ENCODE data around the gene ATL3. TPM values are rescaled to one million over a fixed set of nuclear protein-coding genes. Genes with fewer than 3 reads are reported as not detected.

ATL3 gene
- polyA plus RNA-seq, 1 donor from 2014 or later, result 4.0 TPM

DNA sequence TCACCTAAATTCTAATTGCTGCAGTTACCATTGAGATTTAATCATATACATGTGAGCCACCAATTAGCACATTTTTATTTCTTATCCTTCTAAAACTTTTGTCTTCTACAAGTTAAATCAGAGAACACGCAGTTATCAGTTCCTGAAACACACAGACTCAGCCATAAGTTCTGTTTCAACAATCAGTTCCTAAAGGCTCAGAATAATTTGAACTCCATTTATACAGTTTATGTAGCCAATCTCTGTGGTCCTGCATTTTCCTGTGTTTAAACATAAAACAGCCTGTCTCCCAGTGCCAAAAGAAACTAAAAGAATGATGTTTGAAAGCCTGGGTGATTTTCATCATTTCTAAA is 59.8 kb downstream of the ATL3 start:
- H2AFZ ChIP-seq (ENCODE audit: low read depth, low read length), result no peak overlapping the region
- H3K27ac ChIP-seq (ENCODE audit: low read length), result no peak overlapping the region
- H3K4me2 ChIP-seq (ENCODE audit: low read length), result no peak overlapping the region

DNA sequence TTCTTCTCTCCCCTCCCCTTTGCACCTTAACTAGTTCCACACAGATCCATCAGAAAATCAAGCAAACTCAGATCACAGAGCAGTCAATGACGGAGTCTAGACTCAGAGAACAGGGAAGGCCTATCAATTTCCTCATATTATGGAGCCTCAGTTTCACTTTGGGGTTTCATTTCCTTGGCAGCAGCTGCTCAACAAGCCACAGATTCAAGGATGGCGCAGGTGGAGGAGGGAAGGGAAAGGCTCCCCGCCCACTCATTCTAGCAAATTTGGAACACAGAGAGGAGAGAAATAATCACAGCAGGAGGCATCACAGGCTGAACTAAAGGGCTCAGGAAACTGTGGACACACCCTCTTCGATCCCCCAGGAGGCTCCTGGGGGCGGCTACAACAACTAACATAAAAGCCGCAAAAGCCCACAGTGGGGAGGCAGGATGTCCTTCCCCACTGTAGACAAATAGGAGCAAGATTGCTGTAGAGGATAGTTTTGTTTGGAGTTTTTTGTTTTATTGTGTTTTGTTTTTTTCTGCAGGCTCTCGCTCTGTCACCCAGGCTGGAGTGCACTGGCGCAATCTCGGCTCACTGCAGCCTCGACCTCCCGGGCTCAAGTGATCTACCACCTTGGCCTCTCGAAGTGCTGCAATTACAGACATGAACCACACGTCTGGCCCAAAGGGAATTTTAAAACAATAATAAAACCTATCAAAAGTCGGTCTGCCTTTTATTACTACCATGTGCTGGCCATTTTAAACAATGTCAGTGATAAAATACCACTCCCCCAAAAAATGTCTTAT is 60.4 kb downstream of the ATL3 start:
- Histone ChIP-seq H3K4me2 (ENCODE audit: low read length) (no peak overlapping the region), H2AFZ (ENCODE audit: low read depth, low read length) (no peak overlapping the region), H3K9me2 (ENCODE audit: insufficient read depth, low read length) (no peaks in the 10 kb centered on the region), H3K9me3 (ENCODE audit: low read length) (no peaks in the 10 kb centered on the region), H3K9ac (ENCODE audit: low read length) (no peak overlapping the region), H3K79me2 (replicated peaks; ENCODE audit: insufficient read depth, low read length) (no peaks in the 10 kb centered on the region), H4K20me1 (ENCODE audit: insufficient read depth) (no peaks in the 10 kb centered on the region), H3K36me3 (ENCODE audit: insufficient read depth, low read length) (no peaks in the 10 kb centered on the region), H3K27ac (ENCODE audit: low read length) (no peak overlapping the region), H3K27me3 (ENCODE audit: insufficient read depth, low read depth, low read length) (peaks cover 28% of the 10 kb centered on the region), H3F3A (ENCODE audit: insufficient read depth, low read length, poor library complexity, severe bottlenecking) (no peaks in the 10 kb centered on the region), H3K4me3 (ENCODE audit: low read length) (no peak overlapping the region)
- TF ChIP-seq, protein P1, sequence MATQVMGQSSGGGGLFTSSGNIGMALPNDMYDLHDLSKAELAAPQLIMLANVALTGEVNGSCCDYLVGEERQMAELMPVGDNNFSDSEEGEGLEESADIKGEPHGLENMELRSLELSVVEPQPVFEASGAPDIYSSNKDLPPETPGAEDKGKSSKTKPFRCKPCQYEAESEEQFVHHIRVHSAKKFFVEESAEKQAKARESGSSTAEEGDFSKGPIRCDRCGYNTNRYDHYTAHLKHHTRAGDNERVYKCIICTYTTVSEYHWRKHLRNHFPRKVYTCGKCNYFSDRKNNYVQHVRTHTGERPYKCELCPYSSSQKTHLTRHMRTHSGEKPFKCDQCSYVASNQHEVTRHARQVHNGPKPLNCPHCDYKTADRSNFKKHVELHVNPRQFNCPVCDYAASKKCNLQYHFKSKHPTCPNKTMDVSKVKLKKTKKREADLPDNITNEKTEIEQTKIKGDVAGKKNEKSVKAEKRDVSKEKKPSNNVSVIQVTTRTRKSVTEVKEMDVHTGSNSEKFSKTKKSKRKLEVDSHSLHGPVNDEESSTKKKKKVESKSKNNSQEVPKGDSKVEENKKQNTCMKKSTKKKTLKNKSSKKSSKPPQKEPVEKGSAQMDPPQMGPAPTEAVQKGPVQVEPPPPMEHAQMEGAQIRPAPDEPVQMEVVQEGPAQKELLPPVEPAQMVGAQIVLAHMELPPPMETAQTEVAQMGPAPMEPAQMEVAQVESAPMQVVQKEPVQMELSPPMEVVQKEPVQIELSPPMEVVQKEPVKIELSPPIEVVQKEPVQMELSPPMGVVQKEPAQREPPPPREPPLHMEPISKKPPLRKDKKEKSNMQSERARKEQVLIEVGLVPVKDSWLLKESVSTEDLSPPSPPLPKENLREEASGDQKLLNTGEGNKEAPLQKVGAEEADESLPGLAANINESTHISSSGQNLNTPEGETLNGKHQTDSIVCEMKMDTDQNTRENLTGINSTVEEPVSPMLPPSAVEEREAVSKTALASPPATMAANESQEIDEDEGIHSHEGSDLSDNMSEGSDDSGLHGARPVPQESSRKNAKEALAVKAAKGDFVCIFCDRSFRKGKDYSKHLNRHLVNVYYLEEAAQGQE (IDR thresholded peaks at IDR 0.05; ENCODE audit: borderline replicate concordance), result no peak
- TF ChIP-seq MXI1 (conservative IDR thresholded peaks at IDR 0.05; ENCODE audit: poor library complexity, severe bottlenecking), result no peak
- no peak for TF ChIP-seq EZH2 (IDR thresholded peaks at IDR 0.05; ENCODE audit: borderline replicate concordance, insufficient read depth, low read length, poor library complexity, severe bottlenecking)
- TF ChIP-seq RAD21 (conservative IDR thresholded peaks at IDR 0.05), result no peak
- TF ChIP-seq TAF1 (IDR thresholded peaks at IDR 0.05; ENCODE audit: low read depth), result no peak
- TF ChIP-seq POLR2AphosphoS5 (IDR thresholded peaks at IDR 0.05), result no peak
- TF ChIP-seq, protein P2, sequence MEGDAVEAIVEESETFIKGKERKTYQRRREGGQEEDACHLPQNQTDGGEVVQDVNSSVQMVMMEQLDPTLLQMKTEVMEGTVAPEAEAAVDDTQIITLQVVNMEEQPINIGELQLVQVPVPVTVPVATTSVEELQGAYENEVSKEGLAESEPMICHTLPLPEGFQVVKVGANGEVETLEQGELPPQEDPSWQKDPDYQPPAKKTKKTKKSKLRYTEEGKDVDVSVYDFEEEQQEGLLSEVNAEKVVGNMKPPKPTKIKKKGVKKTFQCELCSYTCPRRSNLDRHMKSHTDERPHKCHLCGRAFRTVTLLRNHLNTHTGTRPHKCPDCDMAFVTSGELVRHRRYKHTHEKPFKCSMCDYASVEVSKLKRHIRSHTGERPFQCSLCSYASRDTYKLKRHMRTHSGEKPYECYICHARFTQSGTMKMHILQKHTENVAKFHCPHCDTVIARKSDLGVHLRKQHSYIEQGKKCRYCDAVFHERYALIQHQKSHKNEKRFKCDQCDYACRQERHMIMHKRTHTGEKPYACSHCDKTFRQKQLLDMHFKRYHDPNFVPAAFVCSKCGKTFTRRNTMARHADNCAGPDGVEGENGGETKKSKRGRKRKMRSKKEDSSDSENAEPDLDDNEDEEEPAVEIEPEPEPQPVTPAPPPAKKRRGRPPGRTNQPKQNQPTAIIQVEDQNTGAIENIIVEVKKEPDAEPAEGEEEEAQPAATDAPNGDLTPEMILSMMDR (IDR thresholded peaks at IDR 0.05; ENCODE audit: poor library complexity, severe bottlenecking), result no peak
- no peak for TF ChIP-seq SMC3 (conservative IDR thresholded peaks at IDR 0.05; ENCODE audit: poor library complexity)
- TF ChIP-seq EP300 (conservative IDR thresholded peaks at IDR 0.05; ENCODE audit: poor library complexity, severe bottlenecking), result no peak

More for the DNA sequence above, 59.8 kb downstream of the ATL3 start:
- Histone ChIP-seq H3K36me3 (ENCODE audit: insufficient read depth, low read length) (no peaks in the 10 kb centered on the region), H3K4me3 (ENCODE audit: low read length) (no peak overlapping the region), H3K79me2 (replicated peaks; ENCODE audit: insufficient read depth, low read length) (no peaks in the 10 kb centered on the region), H4K20me1 (ENCODE audit: insufficient read depth) (no peaks in the 10 kb centered on the region), H3K9me3 (ENCODE audit: low read length) (no peaks in the 10 kb centered on the region), H3F3A (ENCODE audit: insufficient read depth, low read length, poor library complexity, severe bottlenecking) (no peaks in the 10 kb centered on the region), H3K27me3 (ENCODE audit: insufficient read depth, low read depth, low read length) (peaks cover 28% of the 10 kb centered on the region), H3K9me2 (ENCODE audit: insufficient read depth, low read length) (no peaks in the 10 kb centered on the region), H3K9ac (ENCODE audit: low read length) (no peak overlapping the region)
- TF ChIP-seq, protein P1 (IDR thresholded peaks at IDR 0.05; ENCODE audit: borderline replicate concordance), result no peak
- TF ChIP-seq SMC3 (conservative IDR thresholded peaks at IDR 0.05; ENCODE audit: poor library complexity), result no peak
- no peak for TF ChIP-seq POLR2AphosphoS5 (IDR thresholded peaks at IDR 0.05)
- TF ChIP-seq MXI1 (conservative IDR thresholded peaks at IDR 0.05; ENCODE audit: poor library complexity, severe bottlenecking), result no peak
- TF ChIP-seq EZH2 (IDR thresholded peaks at IDR 0.05; ENCODE audit: borderline replicate concordance, insufficient read depth, low read length, poor library complexity, severe bottlenecking), result no peak
- TF ChIP-seq, protein P2 (IDR thresholded peaks at IDR 0.05; ENCODE audit: poor library complexity, severe bottlenecking), result no peak
- no peak for TF ChIP-seq RAD21 (conservative IDR thresholded peaks at IDR 0.05)
- no peak for TF ChIP-seq EP300 (conservative IDR thresholded peaks at IDR 0.05; ENCODE audit: poor library complexity, severe bottlenecking)
- TF ChIP-seq TAF1 (IDR thresholded peaks at IDR 0.05; ENCODE audit: low read depth), result no peak

Data from neural cell (in vitro differentiated cells).